Measurements from ENCODE around the gene LRTM2.
A peak's percentile ranks its signal among the peaks of the same experiment; 100 is the strongest.
"Not testable (repeated sequence)": the region's sequence is repeated elsewhere in the genome, so short reads cannot be mapped to it uniquely, and the experiment has no call there.

Gene LRTM2

DNA sequence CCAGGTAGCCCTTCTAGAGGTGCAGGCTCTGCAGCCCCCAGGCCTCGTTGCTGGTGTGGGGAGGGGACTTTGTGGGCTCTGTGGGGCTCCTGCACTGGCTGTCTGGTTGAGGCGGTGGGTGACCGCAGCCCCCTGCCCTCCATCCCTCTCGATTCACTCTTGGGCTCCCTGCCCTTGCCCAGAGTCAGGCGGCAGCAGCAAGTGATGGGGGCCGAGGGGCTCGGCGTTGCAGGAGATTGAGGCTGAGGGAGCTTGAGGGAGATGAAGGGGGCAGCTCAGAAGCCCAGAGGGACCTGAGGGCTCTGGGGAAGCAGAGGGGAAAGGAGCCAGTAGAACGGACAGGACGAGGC is 9.5 kb upstream of the LRTM2 start:
- FAIRE-seq (no peak), DNase-seq (ENCODE audit: insufficient read length, low spot score) (no peak)
- TF ChIP-seq PAX5 (IDR thresholded peaks at IDR 0.05; ENCODE audit: insufficient read depth, low read length, severe bottlenecking) (no peak), SPI1 (IDR thresholded peaks at IDR 0.05; ENCODE audit: low read depth, low read length) (no peak), TAF1 (IDR thresholded peaks at IDR 0.05; ENCODE audit: low read depth, low read length) (no peak), POU2F2 (IDR thresholded peaks at IDR 0.05; ENCODE audit: low read depth, low read length) (no peak), POLR2AphosphoS5 (IDR thresholded peaks at IDR 0.05; ENCODE audit: low read depth, low read length) (no peak), POLR2A (IDR thresholded peaks at IDR 0.05; ENCODE audit: low read depth, low read length) (no peak)

DNA sequence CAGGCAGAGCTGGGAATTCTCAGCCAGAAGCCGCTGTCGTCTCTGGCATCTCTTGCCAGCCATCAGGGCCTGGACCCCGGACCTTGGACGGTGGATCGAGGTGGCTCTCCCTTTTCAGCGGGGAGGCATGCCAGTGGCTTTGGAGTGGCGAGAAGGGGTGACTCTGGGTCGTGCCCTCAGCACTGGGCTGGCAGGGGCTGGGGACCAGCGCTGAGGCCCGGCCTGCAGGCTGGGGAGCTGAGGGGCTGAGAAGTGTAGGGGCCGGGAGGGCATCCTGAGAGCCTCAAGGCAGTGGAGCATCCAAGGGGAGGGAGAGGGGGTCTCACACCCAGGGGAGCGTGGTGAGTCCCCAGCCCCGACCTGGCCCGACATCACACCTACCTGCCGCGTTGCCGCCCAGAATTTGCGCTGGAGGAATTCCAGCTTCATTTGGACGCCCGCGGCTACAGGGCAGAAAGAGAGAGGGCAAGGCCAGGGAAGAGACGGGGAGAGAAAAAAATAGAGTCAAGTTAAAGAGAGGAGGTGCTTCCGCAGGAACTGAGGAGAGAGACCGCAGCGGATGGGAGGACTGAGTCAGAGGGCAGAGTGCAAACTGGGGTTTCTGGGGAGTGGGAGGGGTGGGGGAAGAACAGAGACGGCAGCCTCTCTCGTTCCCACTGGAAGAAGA is 9.0 kb upstream of the LRTM2 start:
- DNase-seq (ENCODE audit: insufficient read length, low spot score) (no peak), FAIRE-seq (no peak)
- TF ChIP-seq TAF1 (IDR thresholded peaks at IDR 0.05; ENCODE audit: low read depth, low read length): no peak
- TF ChIP-seq POLR2AphosphoS5 (IDR thresholded peaks at IDR 0.05; ENCODE audit: low read depth, low read length): no peak
- no peak for TF ChIP-seq PAX5 (IDR thresholded peaks at IDR 0.05; ENCODE audit: insufficient read depth, low read length, severe bottlenecking)
- TF ChIP-seq SPI1 (IDR thresholded peaks at IDR 0.05; ENCODE audit: low read depth, low read length): no peak
- TF ChIP-seq POLR2A (IDR thresholded peaks at IDR 0.05; ENCODE audit: low read depth, low read length): no peak
- TF ChIP-seq POU2F2 (IDR thresholded peaks at IDR 0.05; ENCODE audit: low read depth, low read length): no peak

DNA sequence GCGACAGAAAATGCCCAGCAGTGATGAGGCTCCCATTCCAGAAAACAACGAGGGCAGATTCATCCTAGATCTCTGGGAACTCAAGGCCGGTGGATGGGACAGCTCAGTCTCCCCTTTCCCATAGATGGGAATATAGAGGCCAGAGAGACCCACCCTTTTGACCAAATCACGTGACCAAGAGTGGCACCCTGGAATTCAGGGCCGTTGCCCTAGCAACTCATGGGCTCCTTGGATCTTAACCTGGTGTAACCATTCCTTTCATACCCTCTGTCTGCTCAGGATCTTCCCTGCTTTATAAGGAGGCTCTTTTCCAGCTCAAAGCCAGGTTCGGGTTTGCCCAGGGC is 8.4 kb upstream of the LRTM2 start:
- TF ChIP-seq POLR2A (IDR thresholded peaks at IDR 0.05; ENCODE audit: low read depth, low read length) (no peak), TAF1 (IDR thresholded peaks at IDR 0.05; ENCODE audit: low read depth, low read length) (no peak), SPI1 (IDR thresholded peaks at IDR 0.05; ENCODE audit: low read depth, low read length) (no peak), POLR2AphosphoS5 (IDR thresholded peaks at IDR 0.05; ENCODE audit: low read depth, low read length) (no peak), POU2F2 (IDR thresholded peaks at IDR 0.05; ENCODE audit: low read depth, low read length) (no peak)
- FAIRE-seq: no peak
- no peak for DNase-seq (ENCODE audit: insufficient read length, low spot score)

DNA sequence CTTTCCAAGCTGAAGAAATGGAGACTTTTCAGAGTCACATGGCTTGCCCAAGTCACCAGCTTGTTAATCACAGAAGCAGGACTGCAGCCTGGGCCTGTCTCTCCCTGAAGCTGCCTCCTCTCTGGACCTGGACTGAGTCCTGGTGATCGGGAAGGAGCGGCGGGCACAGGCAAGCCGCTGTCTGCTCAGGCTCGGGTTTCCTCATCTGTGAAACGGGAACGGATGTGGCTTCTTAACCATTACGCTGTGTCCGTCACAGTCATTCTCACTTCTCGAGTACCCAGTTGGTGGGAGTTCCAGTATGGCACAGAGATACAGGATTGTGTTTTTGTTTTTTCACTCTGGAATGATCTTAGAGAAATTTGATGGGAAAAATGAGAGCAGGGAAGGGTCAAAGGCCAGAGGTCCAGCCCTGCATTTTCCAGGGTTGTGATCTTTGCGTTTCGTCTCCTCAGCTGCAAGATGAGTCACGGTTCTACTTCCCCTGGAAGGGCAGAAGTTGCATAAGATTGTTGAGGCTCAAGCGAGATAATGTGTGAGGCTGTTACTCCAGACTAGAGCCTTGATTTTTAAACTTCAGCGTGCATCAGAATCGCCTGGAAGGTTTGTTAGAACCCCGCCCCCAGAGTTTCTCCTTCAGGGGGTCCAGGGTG is 7.6 kb upstream of the LRTM2 start:
- DNase-seq (ENCODE audit: insufficient read length, low spot score): no peak
- FAIRE-seq: peak; percentile 35
- no peak for TF ChIP-seq TAF1 (IDR thresholded peaks at IDR 0.05; ENCODE audit: low read depth, low read length)
- no peak for TF ChIP-seq POLR2A (IDR thresholded peaks at IDR 0.05; ENCODE audit: low read depth, low read length)
- no peak for TF ChIP-seq PAX5 (IDR thresholded peaks at IDR 0.05; ENCODE audit: insufficient read depth, low read length, severe bottlenecking)
- TF ChIP-seq POU2F2 (IDR thresholded peaks at IDR 0.05; ENCODE audit: low read depth, low read length): no peak
- no peak for TF ChIP-seq POLR2AphosphoS5 (IDR thresholded peaks at IDR 0.05; ENCODE audit: low read depth, low read length)
- no peak; the same call in 1 of the 2 replicates for TF ChIP-seq SPI1 (IDR thresholded peaks at IDR 0.05; ENCODE audit: low read depth, low read length)

DNA sequence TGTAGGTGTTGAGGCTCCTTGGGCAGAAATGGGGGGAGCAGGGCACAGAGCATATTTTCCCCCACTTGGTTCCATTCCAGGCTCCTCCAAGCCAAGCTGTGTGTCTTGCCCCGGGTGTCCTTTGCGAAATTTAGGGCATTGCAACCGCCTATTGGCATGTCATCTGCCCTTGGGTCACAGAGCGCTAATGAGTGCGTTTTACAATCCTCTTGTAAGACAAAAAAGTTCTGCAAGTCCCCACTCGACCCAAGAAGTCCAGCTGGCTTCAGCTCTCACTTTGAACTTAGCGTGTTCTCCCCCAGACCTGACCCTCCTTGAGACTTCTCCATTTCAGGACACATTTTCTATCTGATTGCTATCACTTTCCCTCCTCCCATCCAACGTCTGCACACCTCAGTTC is 6.1 kb upstream of the LRTM2 start:
- TF ChIP-seq SPI1 (IDR thresholded peaks at IDR 0.05; ENCODE audit: low read depth, low read length) (no peak), POLR2A (IDR thresholded peaks at IDR 0.05; ENCODE audit: low read depth, low read length) (no peak), POU2F2 (IDR thresholded peaks at IDR 0.05; ENCODE audit: low read depth, low read length) (no peak)
- FAIRE-seq (no peak), DNase-seq (ENCODE audit: insufficient read length, low spot score) (no peak)

DNA sequence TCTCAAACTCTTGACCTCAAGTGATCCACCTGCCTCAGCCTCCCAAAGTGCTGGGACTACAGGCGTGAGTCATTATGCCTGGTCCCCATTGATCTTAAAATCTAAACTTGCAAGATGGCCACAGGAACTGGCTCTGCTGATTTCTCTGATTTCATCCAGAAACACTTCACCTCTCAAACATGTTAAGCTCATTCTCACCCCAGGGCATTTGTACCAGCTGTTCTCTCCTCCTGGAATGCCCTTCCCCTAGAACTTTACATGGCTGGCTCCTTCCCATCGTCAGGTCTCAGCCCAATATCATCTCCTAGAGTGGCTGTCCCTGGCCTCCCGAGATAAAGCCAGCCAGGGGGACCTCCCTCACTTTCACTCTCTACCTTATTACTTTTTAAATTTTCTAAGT is 5.3 kb upstream of the LRTM2 start:
- FAIRE-seq (no peak), DNase-seq (ENCODE audit: insufficient read length, low spot score) (no peak)
- TF ChIP-seq PAX5 (IDR thresholded peaks at IDR 0.05; ENCODE audit: insufficient read depth, low read length, severe bottlenecking) (no peak), POU2F2 (IDR thresholded peaks at IDR 0.05; ENCODE audit: low read depth, low read length) (no peak), POLR2A (IDR thresholded peaks at IDR 0.05; ENCODE audit: low read depth, low read length) (no peak), POLR2AphosphoS5 (IDR thresholded peaks at IDR 0.05; ENCODE audit: low read depth, low read length) (no peak), SPI1 (IDR thresholded peaks at IDR 0.05; ENCODE audit: low read depth, low read length) (no peak), TAF1 (IDR thresholded peaks at IDR 0.05; ENCODE audit: low read depth, low read length) (no peak)

DNA sequence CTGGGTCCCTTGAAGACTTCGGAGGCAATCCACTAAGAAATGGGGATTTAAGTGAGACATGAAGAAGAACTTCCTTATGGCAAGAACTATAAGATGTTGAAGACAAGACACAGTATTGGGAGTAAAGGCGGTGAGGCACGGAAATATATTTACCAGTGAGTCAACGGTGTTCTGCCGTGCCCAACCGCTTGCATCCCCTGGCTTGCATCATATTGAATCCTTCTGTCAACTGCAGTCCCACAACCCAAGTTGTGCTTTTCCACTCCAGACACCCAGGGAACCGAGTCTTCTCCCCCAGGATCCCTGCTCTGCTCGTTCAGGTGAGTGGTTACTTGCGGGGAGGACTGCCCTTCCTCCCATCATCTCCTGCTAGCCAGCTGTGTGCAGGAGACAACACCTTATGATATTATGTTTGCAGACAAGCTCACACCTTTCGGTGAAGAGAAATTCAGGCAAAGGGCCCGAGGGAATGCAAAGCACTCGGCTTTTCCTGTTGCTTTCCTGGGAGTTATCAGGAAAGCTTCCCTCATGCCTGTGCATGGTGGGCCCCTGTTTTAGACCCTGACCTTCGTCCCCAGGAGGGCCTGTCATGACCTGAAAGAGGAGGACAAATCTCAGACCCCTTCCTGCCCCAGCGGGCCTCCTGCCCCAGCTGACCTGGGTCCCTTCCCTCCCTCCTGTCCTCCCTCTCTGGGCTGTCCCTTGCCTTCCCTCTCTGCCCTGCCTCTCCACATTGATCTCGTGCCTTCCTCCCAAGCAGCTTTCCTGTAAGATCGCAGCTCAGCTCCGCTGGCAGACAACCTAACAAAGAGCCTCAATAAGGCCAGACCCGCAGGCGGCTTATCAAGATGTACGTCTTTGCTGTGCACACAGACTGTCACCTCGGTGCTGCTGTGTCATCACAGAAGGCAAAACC is 4.3 kb upstream of the LRTM2 start:
- DNase-seq (ENCODE audit: insufficient read length, low spot score) (no peak), FAIRE-seq (no peak)
- TF ChIP-seq PAX5 (IDR thresholded peaks at IDR 0.05; ENCODE audit: insufficient read depth, low read length, severe bottlenecking) (no peak), SPI1 (IDR thresholded peaks at IDR 0.05; ENCODE audit: low read depth, low read length) (no peak), POLR2AphosphoS5 (IDR thresholded peaks at IDR 0.05; ENCODE audit: low read depth, low read length) (no peak), POLR2A (IDR thresholded peaks at IDR 0.05; ENCODE audit: low read depth, low read length) (no peak)

DNA sequence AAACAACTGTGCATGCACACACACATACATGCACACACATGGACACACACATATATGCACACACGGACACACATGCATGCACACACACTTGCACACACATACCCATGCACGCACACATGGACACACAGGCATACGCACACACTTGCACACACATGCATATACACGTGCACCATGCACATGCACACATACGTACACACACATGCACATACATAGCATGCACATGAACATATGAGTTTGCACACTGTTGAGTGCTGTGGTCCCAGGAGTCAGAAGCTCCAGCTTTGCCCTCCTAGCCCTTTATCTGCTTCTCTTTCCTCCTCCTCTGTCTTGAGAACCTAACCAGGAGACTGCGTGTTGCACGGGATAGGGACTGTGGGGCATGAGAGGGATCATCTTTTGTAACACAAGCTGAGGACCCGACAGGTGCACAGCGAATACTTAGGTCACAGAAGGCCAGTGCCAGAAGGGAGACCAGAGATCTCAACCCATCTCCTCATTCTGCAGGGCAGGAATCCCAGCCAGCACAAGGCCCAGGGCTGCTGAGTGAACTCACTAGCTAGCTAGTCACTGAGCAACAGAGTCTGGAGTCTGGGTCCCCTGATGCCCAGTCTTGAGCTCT is 3.5 kb upstream of the LRTM2 start:
- FAIRE-seq (peak; percentile 62), DNase-seq (ENCODE audit: insufficient read length, low spot score) (no peak)
- TF ChIP-seq POU2F2 (IDR thresholded peaks at IDR 0.05; ENCODE audit: low read depth, low read length): no peak
- TF ChIP-seq TAF1 (IDR thresholded peaks at IDR 0.05; ENCODE audit: low read depth, low read length): no peak
- TF ChIP-seq SPI1 (IDR thresholded peaks at IDR 0.05; ENCODE audit: low read depth, low read length): no peak
- no peak for TF ChIP-seq PAX5 (IDR thresholded peaks at IDR 0.05; ENCODE audit: insufficient read depth, low read length, severe bottlenecking)
- TF ChIP-seq POLR2AphosphoS5 (IDR thresholded peaks at IDR 0.05; ENCODE audit: low read depth, low read length): no peak
- TF ChIP-seq POLR2A (IDR thresholded peaks at IDR 0.05; ENCODE audit: low read depth, low read length): no peak

DNA sequence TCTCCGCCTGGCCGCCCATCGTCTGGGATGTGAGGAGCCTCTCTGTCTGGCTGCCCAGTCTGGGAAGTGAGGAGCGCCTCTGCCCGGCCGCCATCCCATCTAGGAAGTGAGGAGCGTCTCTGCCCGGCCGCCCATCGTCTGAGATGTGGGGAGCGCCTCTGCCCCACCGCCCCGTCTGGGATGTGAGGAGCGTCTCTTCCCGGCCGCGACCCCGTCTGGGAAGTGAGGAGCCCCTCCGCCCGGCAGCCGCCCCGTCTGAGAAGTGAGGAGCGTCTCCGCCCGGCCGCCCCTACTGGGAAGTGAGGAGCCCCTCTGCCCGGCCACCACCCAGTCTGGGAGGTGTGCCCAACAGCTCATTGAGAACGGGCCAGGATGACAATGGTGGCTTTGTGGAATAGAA is 2.4 kb upstream of the LRTM2 start:
- not testable (repeated sequence) for FAIRE-seq; DNase-seq (ENCODE audit: insufficient read length, low spot score)
